Right lobe of liver (tissue), 6 donors: ENCODE measurements around the gene MATN4. TPM values are rescaled to one million over a fixed set of nuclear protein-coding genes. Genes with fewer than 3 reads are reported as not detected.
A peak's percentile ranks its signal among the peaks of the same experiment; 100 is the strongest.

Experiments used
- ATAC-seq, 4 donors: fragments of 200-7000 bp; cut with Tn5 transposase; one replicate each; pipeline ENCODE4 v1.9.1; 2020; ENCODE audit warnings: mild to moderate bottlenecking in 4 of 4, moderate library complexity in 4 of 4
- DNase-seq, 3 donors: peaks; one replicate each; pipeline ENCODE4 v3.0.0-alpha.2; 2020
- H3K27ac ChIP-seq, 3 donors: fragments of 200-600 bp; one replicate each; pipeline ENCODE4 v1.8.0; 2022
- H3K27me3 ChIP-seq, 2 donors: fragments of 200-600 bp; one replicate each; pipeline ENCODE4 v1.8.0; 2022
- H3K36me3 ChIP-seq, 4 donors: fragments of 200-600 bp; sonication (generic) in 1 of 4; one replicate each; pipeline versions ENCODE4 v1.5.1 to v1.8.0; 2017 to 2022; ENCODE audit warnings: control low read depth in 1 of 4
- H3K4me1 ChIP-seq, 4 donors: fragments of 200-600 bp; sonication (generic) in 1 of 4; one replicate each; pipeline versions ENCODE4 v1.5.1 to v1.8.0; 2017 to 2022; ENCODE audit warnings: control low read depth in 1 of 4
- H3K4me3 ChIP-seq, 3 donors: fragments of 200-600 bp; one replicate each; pipeline ENCODE4 v1.8.0; 2022
- H3K9me3 ChIP-seq, 4 donors: fragments of 200-600 bp; sonication (generic) in 1 of 4; one replicate each; pipeline versions ENCODE4 v1.5.1 to v1.8.0; 2017 to 2022; ENCODE audit warnings: control low read depth in 1 of 4
- CTCF ChIP-seq, 4 donors: fragments of 200-600 bp in 3 of 4; fragments of 450-650 bp in 1 of 4; IDR thresholded peaks; one replicate each; pipeline versions ENCODE4 v1.5.1 to v1.8.0; 2016 to 2022; ENCODE audit warnings: antibody characterized with exemption in 4 of 4, mild to moderate bottlenecking in 2 of 4
- POLR2A ChIP-seq: fragments of 450-650 bp; IDR thresholded peaks from one replicate; pipeline ENCODE4 v1.6.1; 2017; ENCODE audit warnings: antibody characterized with exemption, mild to moderate bottlenecking
- WGBS: methylation state at CpG from one replicate; pipeline ENCODE4 v1.1.6; 2018; ENCODE audit warnings: low coverage, low lambda C conversion rate; ENCODE audit not compliant: insufficient coverage; ENCODE audit errors: missing lambda C conversion rate; 5-methylcytosine and 5-hydroxymethylcytosine counted together
- intact Hi-C, 2 donors: fragments of 100-400 bp; cut with DNase I; formaldehyde crosslinking; loops; one replicate each; pipeline versions ENCODE4 v1.11.2 to v1.14.1; 2022
- total RNA-seq, 6 experiments: library from RNA; depleted of rRNA in 2 of 6; stranded (reverse); fragments of >200 nt in 2 of 6; fragmentation: NEBNext Ultra II Directional in 3 of 6; extraction: Animal tissue kit (Norgen Biotek cat#: 25700) in 3 of 6; gene quantifications; one replicate each; pipeline versions ENCODE4 v1.1.0 to v1.2.4, GENCODE V29; 2016 to 2023
- donor health status: DM: no; HTN: yes; CAD: no.
- donor health status: DM: no; HTN: no; CAD: no.
- donor health status: DM: no; HTN: no; CAD: no.
- donor health status: DM: no; HTN: yes; CAD: no.
- donor health status: DM: no; HTN: yes; CAD: no.

MATN4 gene
- total RNA-seq, 6 experiments from 2014 or later: not detected

DNA sequence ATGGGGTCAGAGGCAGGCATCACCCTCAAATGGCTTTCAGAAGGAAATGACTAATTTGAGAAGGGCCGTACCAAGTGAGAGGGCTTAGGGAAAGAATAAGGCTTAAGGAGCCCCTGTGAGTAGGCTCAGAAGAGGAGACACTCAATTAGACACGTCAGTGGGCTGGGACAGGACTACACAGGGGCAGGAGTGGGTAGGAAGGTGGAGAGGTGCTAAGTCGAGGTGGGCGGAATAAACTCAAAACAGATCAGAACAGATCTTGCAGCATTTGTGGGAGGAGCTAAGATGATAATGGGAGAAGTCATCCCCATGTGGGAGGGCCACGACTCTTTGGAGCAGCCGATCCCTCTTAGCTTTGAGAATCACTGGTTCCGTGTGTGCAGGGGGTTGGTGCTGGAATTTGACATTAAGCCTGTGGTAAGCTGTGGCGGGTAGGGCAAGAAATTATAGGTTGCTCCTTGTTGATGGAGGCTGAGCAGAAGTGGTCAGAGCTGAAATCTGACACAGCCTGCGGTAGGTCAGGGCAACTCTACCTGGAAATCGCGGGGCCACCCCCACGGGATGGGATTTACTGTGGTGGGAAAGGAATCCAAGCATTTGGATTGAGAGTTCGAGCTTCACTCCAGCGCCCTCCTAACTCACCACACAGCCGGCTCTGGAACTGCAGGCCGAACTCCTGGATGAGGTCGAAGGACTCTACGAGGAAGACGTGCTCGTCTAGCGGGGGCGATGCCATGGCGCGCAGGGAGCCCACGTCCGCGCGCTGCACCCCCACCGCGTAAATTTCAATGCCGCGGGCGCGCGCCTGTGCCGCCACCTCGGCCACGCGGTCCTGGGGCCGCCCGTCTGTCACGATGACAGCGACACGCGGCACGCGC lies 4.3 kb downstream of the MATN4 start:
- H3K27ac ChIP-seq: no peak overlapping the region
- H3K36me3 ChIP-seq: no peaks in the 10 kb centered on the region
- DNase-seq (no peak), ATAC-seq (no peak)
- peaks cover 0 to 15% of the 10 kb centered on the region in 2 donors for H3K27me3 ChIP-seq
- TF ChIP-seq CTCF (IDR thresholded peaks at IDR 0.05) (no peak), POLR2A (no peak)
- no peaks in the 10 kb centered on the region for H3K9me3 ChIP-seq
- no peak overlapping the region for H3K4me3 ChIP-seq
- no peaks in the 10 kb centered on the region for H3K4me1 ChIP-seq
- intact Hi-C loops: no loop called here
- WGBS: 60% methylated on average over 8 of the region's 47 CpGs

DNA sequence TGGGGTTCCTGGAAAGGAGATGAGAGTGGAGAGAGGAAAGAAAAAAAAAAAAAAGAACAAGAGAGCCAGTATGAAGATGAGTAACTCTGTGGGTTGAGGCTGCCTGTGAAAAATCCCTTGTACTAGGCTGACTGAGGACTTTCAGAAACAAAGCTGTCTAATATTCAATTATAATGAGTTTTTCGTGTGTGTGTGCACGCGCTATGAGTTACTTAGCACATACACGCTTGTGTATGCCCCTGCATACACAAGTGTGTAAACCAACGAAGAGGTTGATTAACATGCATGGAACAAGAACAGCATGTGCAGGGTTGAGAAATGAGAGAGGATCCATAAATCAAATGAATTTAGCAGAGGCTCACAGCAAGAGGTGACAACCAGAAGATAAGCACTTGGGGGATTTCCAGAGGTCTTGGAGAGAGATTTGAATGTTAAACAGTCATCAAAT lies 6.3 kb downstream of the MATN4 start:
- no peak for ATAC-seq
- H3K27me3 ChIP-seq: peaks cover 0 to 15% of the 10 kb centered on the region in 2 donors
- H3K36me3 ChIP-seq: no peaks in the 10 kb centered on the region
- H3K9me3 ChIP-seq: no peaks in the 10 kb centered on the region
- H3K27ac ChIP-seq: no peak overlapping the region
- no peak overlapping the region for H3K4me3 ChIP-seq
- DNase-seq: no peak
- intact Hi-C loops: no loop called here
- 75% methylated on average over 5 of the region's 5 CpGs for WGBS
- H3K4me1 ChIP-seq: no peaks in the 10 kb centered on the region
- TF ChIP-seq CTCF (IDR thresholded peaks at IDR 0.05) (no peak), POLR2A (no peak)

- intact Hi-C loops: no loop called here
- Histone ChIP-seq H3K36me3 (no peaks in the 10 kb centered on the region), H3K4me1 (no peaks in the 10 kb centered on the region), H3K27me3 (peaks cover 0 to 7% of the 10 kb centered on the region in 2 donors), H3K4me3 (no peak overlapping the region), H3K27ac (no peak overlapping the region), H3K9me3 (no peaks in the 10 kb centered on the region)
- peak in 2 of 4 donors; percentile 26 to 33 for ATAC-seq
- DNase-seq: no peak
- WGBS: 30% methylated on average over 3 of the region's 4 CpGs
- TF ChIP-seq POLR2A: no peak
- TF ChIP-seq CTCF (IDR thresholded peaks at IDR 0.05): no peak
These were observed 7.1 kb downstream of the MATN4 start for GRCh38 chr20:45300961-45301360.

GRCh38 chr20:45299786-45300185 lies 8.3 kb downstream of the MATN4 start:
- intact Hi-C loops: no loop called here
- peaks cover 0 to 7% of the 10 kb centered on the region in 2 donors for H3K27me3 ChIP-seq
- TF ChIP-seq CTCF (IDR thresholded peaks at IDR 0.05): no peak
- no peak for TF ChIP-seq POLR2A
- no peaks in the 10 kb centered on the region for H3K36me3 ChIP-seq
- no peaks in the 10 kb centered on the region for H3K9me3 ChIP-seq
- WGBS: 52% methylated on average over 2 of the region's 6 CpGs
- DNase-seq (no peak), ATAC-seq (no peak)
- no peaks in the 10 kb centered on the region for H3K4me1 ChIP-seq
- no peak overlapping the region for H3K27ac ChIP-seq
- no peak overlapping the region for H3K4me3 ChIP-seq
